HEK293T (cell line): ENCODE data around the gene ADAM11.
"Not testable (repeated sequence)": the region's sequence is repeated elsewhere in the genome, so short reads cannot be mapped to it uniquely, and the experiment has no call there.

Experiments used
- CTCF ChIA-PET: fragments of 350-600 bp; formaldehyde crosslinking; extraction: SDS; loops from one replicate; lab custom pipeline; 2021; ENCODE audit warnings: antibody characterized with exemption, inconsistent platforms; lab: Yijun Ruan, JAX
- POLR2A ChIA-PET: fragments of 350-600 bp; formaldehyde crosslinking; extraction: SDS; loops from one replicate; lab custom pipeline; 2020; ENCODE audit warnings: antibody characterized with exemption, inconsistent platforms; lab: Yijun Ruan, JAX
- DNase-seq: peaks from one replicate; pipeline ENCODE4 v3.0.0; 2012; ENCODE audit warnings: mixed read lengths; ENCODE audit errors: extremely low spot score
- ARNT ChIP-seq: fragments of 450-650 bp; IDR thresholded peaks from 2 replicates; pipeline ENCODE4 v1.6.1; 2017; ENCODE audit warnings: mild to moderate bottlenecking
- BHLHE40 ChIP-seq: fragments of 450-650 bp; IDR thresholded peaks from 2 replicates; pipeline ENCODE4 v1.6.1; 2016; ENCODE audit warnings: mild to moderate bottlenecking, moderate library complexity, borderline replicate concordance
- CTBP1 ChIP-seq: fragments of 450-650 bp; IDR thresholded peaks from 2 replicates; pipeline ENCODE4 v1.6.1; 2016; ENCODE audit warnings: borderline replicate concordance
- ELF4 ChIP-seq: fragments of 450-650 bp; IDR thresholded peaks from 2 replicates; pipeline ENCODE4 v1.6.1; 2017; ENCODE audit warnings: antibody characterized with exemption
- FOXA1 ChIP-seq: fragments of 450-650 bp; IDR thresholded peaks from 2 replicates; pipeline ENCODE4 v1.6.1; 2016; ENCODE audit warnings: mild to moderate bottlenecking
- FOXK2 ChIP-seq: fragments of 450-650 bp; IDR thresholded peaks from 2 replicates; pipeline ENCODE4 v1.6.1; 2016; ENCODE audit warnings: mild to moderate bottlenecking
- FOXM1 ChIP-seq: fragments of 450-650 bp; IDR thresholded peaks from 2 replicates; pipeline ENCODE4 v1.6.1; 2017; ENCODE audit warnings: mild to moderate bottlenecking, borderline replicate concordance
- HDGF ChIP-seq: fragments of 450-650 bp; IDR thresholded peaks from 2 replicates; pipeline ENCODE4 v1.6.1; 2017; ENCODE audit warnings: antibody characterized with exemption, borderline replicate concordance
- L3MBTL2 ChIP-seq: fragments of 450-650 bp; conservative IDR thresholded peaks from 2 replicates; pipeline ENCODE4 v1.6.1; 2016; ENCODE audit warnings: mild to moderate bottlenecking
- LEF1 ChIP-seq: fragments of 450-650 bp; IDR thresholded peaks from 2 replicates; pipeline ENCODE4 v1.6.1; 2017; ENCODE audit warnings: mild to moderate bottlenecking, borderline replicate concordance
- NFRKB ChIP-seq: fragments of 450-650 bp; IDR thresholded peaks from 2 replicates; pipeline ENCODE4 v1.6.1; 2016; ENCODE audit warnings: mild to moderate bottlenecking, moderate library complexity
- PKNOX1 ChIP-seq: fragments of 450-650 bp; IDR thresholded peaks from 2 replicates; pipeline ENCODE4 v1.6.1; 2016
- SP1 ChIP-seq: fragments of 450-650 bp; IDR thresholded peaks from 2 replicates; pipeline ENCODE4 v1.6.1; 2017
- SUZ12 ChIP-seq: fragments of 450-650 bp; IDR thresholded peaks from 2 replicates; pipeline ENCODE4 v1.6.1; 2016; ENCODE audit warnings: mild to moderate bottlenecking
- TARDBP ChIP-seq: fragments of 450-650 bp; IDR thresholded peaks from 2 replicates; pipeline ENCODE4 v1.6.1; 2016
- ZNF384 ChIP-seq: fragments of 450-650 bp; IDR thresholded peaks from 2 replicates; pipeline ENCODE4 v1.6.1; 2016

ADAM11 gene

GRCh38 chr17:44758414-44759085 is at the start of gene ADAM11:
TSS of gene ADAM11 (plus strand) at chr17:44758988. CDS start at chr17:44759200, 212 bp downstream.
- CTCF ChIA-PET: interaction anchor here (0.9 to 1.2 kb wide), 3 partner anchors 13 to 70 kb away, joined by 3 to 4 read pairs (median 3); no protein-coding TSS in a partner anchor

GRCh38 chr17:44719444-44719843 is 39.3 kb upstream of the ADAM11 start:
- TF ChIP-seq CTBP1 (no peak), ZNF384 (no peak), SUZ12 (no peak)
- POLR2A ChIA-PET: interaction anchor here (2.3 kb wide), 1 partner anchor 11 kb away, joined by 7 read pairs; the partner anchor contains the start of gene DBF4B

More at GRCh38 chr17:44758414-44759085, at the start of gene ADAM11:
- POLR2A ChIA-PET: interaction anchor here (0.7 to 2.2 kb wide), 3 partner anchors 9 to 51 kb away, joined by 4 to 11 read pairs (median 7); partner anchors contain the start of gene DBF4B
- no peak for TF ChIP-seq SP1
- TF ChIP-seq TARDBP: no peak
- no peak for TF ChIP-seq HDGF
- TF ChIP-seq BHLHE40: no peak
- no peak for TF ChIP-seq FOXM1
- no peak for TF ChIP-seq SUZ12
- no peak for TF ChIP-seq ZNF384
- TF ChIP-seq LEF1: no peak
- TF ChIP-seq ARNT: no peak
- TF ChIP-seq L3MBTL2: no peak
- TF ChIP-seq NFRKB: no peak
- TF ChIP-seq CTBP1: no peak
- no peak for TF ChIP-seq FOXA1
- no peak for TF ChIP-seq ELF4
- TF ChIP-seq FOXK2: no peak
- DNase-seq: peak; percentile 55

GRCh38 chr17:44722254-44722653 is 36.5 kb upstream of the ADAM11 start:
- no peak for DNase-seq
- ChIA-PET POLR2A (interaction anchor here (1.4 kb wide), 1 partner anchor 14 kb away, joined by 5 read pairs; the partner anchor contains the start of gene DBF4B), CTCF (no interaction called here)
- TF ChIP-seq HDGF (no peak), SUZ12 (no peak), FOXK2 (no peak), FOXA1 (no peak), BHLHE40 (no peak), NFRKB (no peak), ELF4 (no peak), LEF1 (no peak), L3MBTL2 (no peak), CTBP1 (no peak), ZNF384 (no peak), SP1 (no peak), TARDBP (no peak), FOXM1 (no peak), PKNOX1 (no peak), ARNT (no peak)

More at GRCh38 chr17:44719444-44719843, 39.3 kb upstream of the ADAM11 start:
- CTCF ChIA-PET: no interaction called here
- DNase-seq: no peak

- CTCF ChIA-PET, POLR2A ChIA-PET, DNase-seq: not testable (repeated sequence)
These were observed 32.7 kb upstream of the ADAM11 start for GRCh38 chr17:44726121-44726520.

GRCh38 chr17:44733753-44734152 is 25.0 kb upstream of the ADAM11 start:
- TF ChIP-seq FOXM1: no peak
- no peak for TF ChIP-seq TARDBP
- no peak for TF ChIP-seq L3MBTL2
- no peak for TF ChIP-seq ELF4
- no peak for TF ChIP-seq ARNT
- TF ChIP-seq SP1: no peak
- no peak for TF ChIP-seq LEF1
- no peak for TF ChIP-seq BHLHE40
- TF ChIP-seq ZNF384: no peak
- no peak for TF ChIP-seq FOXA1
- no peak for TF ChIP-seq CTBP1
- TF ChIP-seq NFRKB: no peak
- TF ChIP-seq FOXK2: no peak
- no peak for TF ChIP-seq HDGF
- TF ChIP-seq SUZ12: no peak
- TF ChIP-seq PKNOX1: no peak
- peak; percentile 59 for DNase-seq
- ChIA-PET POLR2A (no interaction called here), CTCF (no interaction called here)

- ChIA-PET POLR2A (no interaction called here), CTCF (no interaction called here)
- TF ChIP-seq FOXM1: no peak
- no peak for TF ChIP-seq ELF4
- no peak for DNase-seq
These were observed 24.5 kb upstream of the ADAM11 start for GRCh38 chr17:44734272-44734671.
